Thymus (tissue), 11 donors: ENCODE results near the gene KCTD2. TPM values are rescaled to one million over a fixed set of nuclear protein-coding genes. Genes with fewer than 3 reads are reported as not detected.
A peak's percentile ranks its signal among the peaks of the same experiment; 100 is the strongest.

Source experiments
- DNase-seq, 9 donors: peaks; one replicate each; pipeline ENCODE4 v3.0.0-alpha.2; 2013; ENCODE audit warnings: low spot score in 9 of 9, low read depth in 6 of 9, missing footprints in 1 of 9
- H3K27ac ChIP-seq, 2 donors: one replicate each; pipeline ENCODE4 v1.5.1; 2013; ENCODE audit warnings: control low read depth in 1 of 2, low read depth in 1 of 2, low read length in 1 of 2, mild to moderate bottlenecking in 1 of 2, moderate library complexity in 1 of 2
- H3K27me3 ChIP-seq, 2 donors: one replicate each; pipeline ENCODE4 v1.5.1; 2013; ENCODE audit warnings: low read length in 1 of 2; ENCODE audit not compliant: control insufficient read depth in 2 of 2, insufficient read depth in 1 of 2
- H3K36me3 ChIP-seq, 2 donors: one replicate each; pipeline ENCODE4 v1.5.1; 2013; ENCODE audit warnings: low read length in 1 of 2, mild to moderate bottlenecking in 1 of 2, moderate library complexity in 1 of 2; ENCODE audit not compliant: control insufficient read depth in 2 of 2, insufficient read depth in 2 of 2
- H3K4me1 ChIP-seq, 2 donors: one replicate each; pipeline ENCODE4 v1.5.1; 2013; ENCODE audit warnings: low read length in 2 of 2; ENCODE audit not compliant: control insufficient read depth in 2 of 2, insufficient read depth in 2 of 2
- H3K4me3 ChIP-seq, 2 donors: one replicate each; pipeline ENCODE4 v1.5.1; 2013; ENCODE audit warnings: low read length in 2 of 2, control low read depth in 1 of 2, mild to moderate bottlenecking in 1 of 2
- H3K9me3 ChIP-seq, 2 donors: one replicate each; pipeline ENCODE4 v1.5.1; 2013; ENCODE audit warnings: low read length in 1 of 2, mild to moderate bottlenecking in 1 of 2; ENCODE audit not compliant: control insufficient read depth in 2 of 2, insufficient read depth in 1 of 2
- WGBS: extraction: QIAGEN DNeasy Blood & Tissue Kit; methylation state at CpG from one replicate; pipeline ENCODE4 v1.1.7; 2013; 5-methylcytosine and 5-hydroxymethylcytosine counted together
- polyA plus RNA-seq: library from polyadenylated mRNA; stranded (reverse); fragments of 200-250 nt; gene quantifications from one replicate; pipeline ENCODE4 v1.2.3, GENCODE V29; 2013
- total RNA-seq: library from RNA; stranded (reverse); fragments of 120-200 nt; gene quantifications from one replicate; pipeline ENCODE4 v1.2.4, GENCODE V29; 2013
- donor health status: healthy.

KCTD2 gene
- total and polyA plus RNA-seq, 2 donors, result 10.0 to 20.4 TPM

GRCh38 chr17:75094871-75095399 lies 47.9 kb downstream of the KCTD2 start:
- peaks cover 0 to 4% of the 10 kb centered on the region in 2 donors for H3K4me1 ChIP-seq
- DNase-seq, result no peak
- H3K4me3 ChIP-seq, result no peak overlapping the region
- 89% methylated on average over 16 of the region's 16 CpGs for WGBS
- no peak overlapping the region for H3K27ac ChIP-seq
- H3K36me3 ChIP-seq, result peaks cover 0 to 3% of the 10 kb centered on the region in 2 donors
- H3K9me3 ChIP-seq, result no peaks in the 10 kb centered on the region
- H3K27me3 ChIP-seq, result no peaks in the 10 kb centered on the region

GRCh38 chr17:75096082-75096625 lies 49.1 kb downstream of the KCTD2 start:
- H3K4me3 ChIP-seq, result no peak overlapping the region
- no peaks in the 10 kb centered on the region for H3K27me3 ChIP-seq
- 63% methylated on average over 14 of the region's 14 CpGs for WGBS
- H3K9me3 ChIP-seq, result no peaks in the 10 kb centered on the region
- peaks cover 0 to 9% of the 10 kb centered on the region in 2 donors for H3K36me3 ChIP-seq
- DNase-seq, result peak in 1 of 9 donors; percentile 27
- H3K27ac ChIP-seq, result no peak overlapping the region
- H3K4me1 ChIP-seq, result peaks cover 0 to 4% of the 10 kb centered on the region in 2 donors

GRCh38 chr17:75097865-75098264 lies 50.8 kb downstream of the KCTD2 start:
- no peak for DNase-seq
- H3K27me3 ChIP-seq, result peaks cover 0 to 6% of the 10 kb centered on the region in 2 donors
- H3K36me3 ChIP-seq, result peaks cover 0 to 9% of the 10 kb centered on the region in 2 donors
- H3K9me3 ChIP-seq, result no peaks in the 10 kb centered on the region
- over 99% methylated on average over 7 of the region's 7 CpGs for WGBS
- H3K27ac ChIP-seq, result no peak overlapping the region
- H3K4me1 ChIP-seq, result no peaks in the 10 kb centered on the region
- H3K4me3 ChIP-seq, result no peak overlapping the region

GRCh38 chr17:75098861-75099260 lies 51.8 kb downstream of the KCTD2 start:
- 94% methylated on average over 7 of the region's 7 CpGs for WGBS
- Histone ChIP-seq H3K27me3 (peaks cover 0 to 6% of the 10 kb centered on the region in 2 donors), H3K4me3 (no peak overlapping the region), H3K36me3 (peaks cover 0 to 9% of the 10 kb centered on the region in 2 donors), H3K4me1 (no peaks in the 10 kb centered on the region), H3K9me3 (no peaks in the 10 kb centered on the region), H3K27ac (no peak overlapping the region)
- DNase-seq, result no peak

- Histone ChIP-seq H3K4me1 (no peaks in the 10 kb centered on the region), H3K36me3 (peaks cover 0 to 7% of the 10 kb centered on the region in 2 donors)
- 97% methylated on average over 31 of the region's 31 CpGs for WGBS
Measured at GRCh38 chr17:75099881-75100595, 53.0 kb downstream of the KCTD2 start.

GRCh38 chr17:75102385-75102821 lies 55.4 kb downstream of the KCTD2 start:
- H3K4me3 ChIP-seq, result no peak overlapping the region
- no peak overlapping the region for H3K27ac ChIP-seq
- H3K36me3 ChIP-seq, result peaks cover 0 to 6% of the 10 kb centered on the region in 2 donors
- H3K4me1 ChIP-seq, result no peaks in the 10 kb centered on the region
- WGBS, result 24% methylated on average over 12 of the region's 12 CpGs
- no peak for DNase-seq
- H3K27me3 ChIP-seq, result peaks cover 0 to 8% of the 10 kb centered on the region in 2 donors
- no peaks in the 10 kb centered on the region for H3K9me3 ChIP-seq

More at GRCh38 chr17:75099881-75100595, 53.0 kb downstream of the KCTD2 start:
- Histone ChIP-seq H3K4me3 (no peak overlapping the region), H3K9me3 (no peaks in the 10 kb centered on the region), H3K27me3 (peaks cover 0 to 6% of the 10 kb centered on the region in 2 donors), H3K27ac (no peak overlapping the region)
- no peak for DNase-seq

- H3K27me3 ChIP-seq, result peaks cover 0 to 16% of the 10 kb centered on the region in 2 donors
- DNase-seq, result no peak
- H3K4me3 ChIP-seq, result no peak overlapping the region
- peaks cover 0 to 6% of the 10 kb centered on the region in 2 donors for H3K36me3 ChIP-seq
- 98% methylated on average over 14 of the region's 14 CpGs for WGBS
- peaks cover 3 to 4% of the 10 kb centered on the region in 2 donors for H3K4me1 ChIP-seq
- no peak overlapping the region for H3K27ac ChIP-seq
- H3K9me3 ChIP-seq, result no peaks in the 10 kb centered on the region
Measured at GRCh38 chr17:75103601-75104554, 56.9 kb downstream of the KCTD2 start.

GRCh38 chr17:75105126-75106080 lies 58.4 kb downstream of the KCTD2 start:
- Histone ChIP-seq H3K4me3 (no peak overlapping the region), H3K27ac (no peak overlapping the region), H3K4me1 (peaks cover 7 to 12% of the 10 kb centered on the region in 2 donors), H3K9me3 (no peaks in the 10 kb centered on the region), H3K27me3 (peaks cover 0 to 24% of the 10 kb centered on the region in 2 donors), H3K36me3 (peaks cover 0 to 1% of the 10 kb centered on the region in 2 donors)
- DNase-seq, result no peak
- 92% methylated on average over 20 of the region's 20 CpGs for WGBS
